Muscle layer of duodenum (tissue), 2 donors: Measurements from ENCODE around the gene RRP15.
A peak's percentile ranks its signal among the peaks of the same experiment; 100 is the strongest.

ENCODE experiments used
- H3K27ac ChIP-seq: one replicate; pipeline ENCODE4 v1.7.0; 2013; ENCODE audit warnings: mild to moderate bottlenecking, low read length
- H3K27me3 ChIP-seq: one replicate; pipeline ENCODE4 v1.7.0; 2013; ENCODE audit warnings: low read depth, mild to moderate bottlenecking, control low read depth, low read length
- H3K36me3 ChIP-seq, 2 donors: one replicate each; pipeline ENCODE4 v1.7.0; 2013; ENCODE audit warnings: low read length in 2 of 2, control low read depth in 1 of 2, mild to moderate bottlenecking in 1 of 2; ENCODE audit not compliant: insufficient read depth in 2 of 2, control insufficient read depth in 1 of 2
- H3K4me1 ChIP-seq, 2 donors: one replicate each; pipeline ENCODE4 v1.7.0; 2013; ENCODE audit warnings: low read length in 2 of 2, mild to moderate bottlenecking in 2 of 2, control low read depth in 1 of 2, moderate library complexity in 1 of 2; ENCODE audit not compliant: insufficient read depth in 2 of 2, control insufficient read depth in 1 of 2
- H3K4me3 ChIP-seq, 2 donors: one replicate each; pipeline ENCODE4 v1.7.0; 2013; ENCODE audit warnings: low read length in 2 of 2, low read depth in 1 of 2, mild to moderate bottlenecking in 1 of 2
- H3K9me3 ChIP-seq, 2 donors: one replicate each; pipeline ENCODE4 v1.7.0; 2013; ENCODE audit warnings: low read length in 2 of 2, control low read depth in 1 of 2, mild to moderate bottlenecking in 1 of 2; ENCODE audit not compliant: control insufficient read depth in 1 of 2
- donor health status: healthy.

The RRP15 gene

DNA sequence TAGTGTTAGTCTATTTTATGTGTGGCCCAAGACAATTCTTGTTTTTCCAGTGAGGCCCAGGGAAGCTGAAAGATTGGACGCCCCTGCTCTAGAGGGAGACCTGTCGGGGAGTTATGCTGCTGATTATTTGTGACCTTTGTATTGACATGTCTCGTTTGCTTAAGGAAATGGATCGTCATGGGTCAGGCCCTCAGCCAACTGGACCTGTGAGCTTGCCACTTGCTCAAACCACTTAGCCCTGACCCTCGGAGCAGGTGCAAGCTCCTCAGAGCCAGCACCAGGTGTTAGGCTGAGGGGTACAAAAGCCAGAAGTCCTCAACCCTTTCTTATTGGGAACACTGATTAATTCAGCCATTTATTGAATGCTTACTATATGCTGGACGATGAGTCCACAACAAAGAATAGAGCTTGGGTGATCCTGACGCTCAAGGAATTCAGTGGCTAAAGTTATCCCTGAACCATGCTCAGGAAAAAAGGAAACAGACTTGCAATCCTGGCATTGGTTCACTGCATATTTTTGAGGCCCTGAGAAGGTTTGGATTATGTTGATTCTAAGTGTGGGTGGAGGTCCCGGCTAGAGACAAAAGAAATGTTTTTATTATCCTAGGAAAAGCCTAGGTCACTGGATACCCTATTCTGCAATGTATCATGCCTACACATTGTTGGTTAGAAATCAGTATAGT, 79.1 kb downstream of the RRP15 start:
- H3K27ac ChIP-seq = no peak overlapping the region
- peaks cover 0 to 41% of the 10 kb centered on the region in 2 donors for H3K4me1 ChIP-seq
- H3K4me3 ChIP-seq = no peak overlapping the region
- no peaks in the 10 kb centered on the region for H3K27me3 ChIP-seq
- H3K9me3 ChIP-seq = no peaks in the 10 kb centered on the region
- no peaks in the 10 kb centered on the region for H3K36me3 ChIP-seq

- Histone ChIP-seq H3K4me1 (peaks cover 0 to 43% of the 10 kb centered on the region in 2 donors), H3K9me3 (no peaks in the 10 kb centered on the region), H3K36me3 (no peaks in the 10 kb centered on the region), H3K27ac (peak overlapping the region; percentile 49), H3K27me3 (no peaks in the 10 kb centered on the region), H3K4me3 (no peak overlapping the region)
Measured at GRCh38 chr1:218365226-218365999, 80.3 kb downstream of the RRP15 start.

- H3K27ac ChIP-seq = no peak overlapping the region
- H3K36me3 ChIP-seq = no peaks in the 10 kb centered on the region
- H3K4me3 ChIP-seq = no peak overlapping the region
- H3K4me1 ChIP-seq = peaks cover 0 to 50% of the 10 kb centered on the region in 2 donors
- H3K9me3 ChIP-seq = no peaks in the 10 kb centered on the region
- H3K27me3 ChIP-seq = no peaks in the 10 kb centered on the region
Measured at GRCh38 chr1:218366322-218367052, 81.4 kb downstream of the RRP15 start.

GRCh38 chr1:218367118-218367517, 82.0 kb downstream of the RRP15 start:
- Histone ChIP-seq H3K27ac (no peak overlapping the region), H3K9me3 (no peaks in the 10 kb centered on the region), H3K36me3 (no peaks in the 10 kb centered on the region), H3K4me3 (no peak overlapping the region), H3K27me3 (no peaks in the 10 kb centered on the region), H3K4me1 (peaks cover 0 to 49% of the 10 kb centered on the region in 2 donors)

DNA sequence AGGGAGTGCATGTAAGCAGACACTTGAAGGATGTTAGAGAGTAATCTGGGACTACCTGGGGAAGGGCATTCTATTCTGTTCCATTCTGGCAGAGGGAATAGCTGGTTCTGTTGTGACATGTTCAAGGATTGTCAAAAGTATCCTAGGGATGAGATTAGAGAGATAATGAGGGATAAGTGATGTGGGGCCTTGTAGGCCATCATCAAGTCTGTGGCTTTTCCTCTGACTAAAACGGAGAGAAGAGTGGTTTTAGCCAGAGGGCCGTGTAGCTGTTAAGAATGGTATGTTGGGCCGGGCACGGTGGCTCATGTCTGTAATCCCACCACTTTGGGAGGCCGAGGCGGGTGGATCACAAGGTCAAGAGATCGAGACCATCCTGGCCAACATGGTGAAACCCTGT, 83.6 kb downstream of the RRP15 start:
- H3K4me3 ChIP-seq = no peak overlapping the region
- H3K4me1 ChIP-seq = peaks cover 0 to 52% of the 10 kb centered on the region in 2 donors
- H3K9me3 ChIP-seq = no peaks in the 10 kb centered on the region
- H3K27ac ChIP-seq = no peak overlapping the region
- H3K36me3 ChIP-seq = no peaks in the 10 kb centered on the region
- no peaks in the 10 kb centered on the region for H3K27me3 ChIP-seq

- Histone ChIP-seq H3K36me3 (no peaks in the 10 kb centered on the region), H3K4me3 (no peak overlapping the region), H3K4me1 (peaks cover 0 to 55% of the 10 kb centered on the region in 2 donors), H3K27ac (peak overlapping the region; percentile 21), H3K27me3 (no peaks in the 10 kb centered on the region), H3K9me3 (no peaks in the 10 kb centered on the region)
Measured at GRCh38 chr1:218369688-218370511, 84.8 kb downstream of the RRP15 start.

DNA sequence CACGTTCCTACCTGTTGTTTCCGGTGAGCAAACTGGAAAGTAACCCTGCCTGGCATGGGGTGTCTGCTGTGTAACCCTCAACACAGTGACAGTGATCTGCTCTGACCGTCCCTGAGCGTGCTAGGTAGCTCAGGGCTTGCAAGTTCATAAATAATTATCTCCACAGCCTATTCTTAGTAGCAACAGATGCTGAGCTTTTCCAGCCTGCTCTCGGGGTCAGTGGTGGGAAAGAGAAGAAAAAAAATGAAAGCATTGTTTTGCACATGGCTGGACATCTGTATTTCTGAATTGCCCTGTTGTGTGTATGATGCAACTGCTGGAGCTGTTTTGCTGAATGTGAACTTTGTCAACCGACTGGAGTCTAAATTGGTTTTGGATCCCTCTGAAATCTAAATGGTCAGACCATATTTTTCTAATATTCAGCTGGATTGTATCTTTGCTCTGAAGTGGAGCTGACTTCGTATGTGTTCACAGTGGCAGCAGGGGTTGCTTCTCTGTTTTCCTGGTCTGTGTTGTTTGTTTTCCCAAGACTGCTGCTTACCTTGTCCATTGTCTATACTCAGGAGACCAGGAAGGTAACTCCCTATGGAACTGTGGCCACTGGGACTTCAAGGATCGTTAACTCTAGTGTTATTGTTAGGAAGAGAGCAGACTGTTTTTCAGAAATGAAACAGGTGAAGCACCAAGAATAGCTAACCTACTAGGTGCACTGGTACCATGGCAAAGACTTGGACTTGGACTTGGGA, 87.0 kb downstream of the RRP15 start:
- H3K27ac ChIP-seq = no peak overlapping the region
- no peaks in the 10 kb centered on the region for H3K9me3 ChIP-seq
- H3K27me3 ChIP-seq = no peaks in the 10 kb centered on the region
- peaks cover 0 to 35% of the 10 kb centered on the region in 2 donors for H3K4me1 ChIP-seq
- H3K4me3 ChIP-seq = no peak overlapping the region
- H3K36me3 ChIP-seq = no peaks in the 10 kb centered on the region

DNA sequence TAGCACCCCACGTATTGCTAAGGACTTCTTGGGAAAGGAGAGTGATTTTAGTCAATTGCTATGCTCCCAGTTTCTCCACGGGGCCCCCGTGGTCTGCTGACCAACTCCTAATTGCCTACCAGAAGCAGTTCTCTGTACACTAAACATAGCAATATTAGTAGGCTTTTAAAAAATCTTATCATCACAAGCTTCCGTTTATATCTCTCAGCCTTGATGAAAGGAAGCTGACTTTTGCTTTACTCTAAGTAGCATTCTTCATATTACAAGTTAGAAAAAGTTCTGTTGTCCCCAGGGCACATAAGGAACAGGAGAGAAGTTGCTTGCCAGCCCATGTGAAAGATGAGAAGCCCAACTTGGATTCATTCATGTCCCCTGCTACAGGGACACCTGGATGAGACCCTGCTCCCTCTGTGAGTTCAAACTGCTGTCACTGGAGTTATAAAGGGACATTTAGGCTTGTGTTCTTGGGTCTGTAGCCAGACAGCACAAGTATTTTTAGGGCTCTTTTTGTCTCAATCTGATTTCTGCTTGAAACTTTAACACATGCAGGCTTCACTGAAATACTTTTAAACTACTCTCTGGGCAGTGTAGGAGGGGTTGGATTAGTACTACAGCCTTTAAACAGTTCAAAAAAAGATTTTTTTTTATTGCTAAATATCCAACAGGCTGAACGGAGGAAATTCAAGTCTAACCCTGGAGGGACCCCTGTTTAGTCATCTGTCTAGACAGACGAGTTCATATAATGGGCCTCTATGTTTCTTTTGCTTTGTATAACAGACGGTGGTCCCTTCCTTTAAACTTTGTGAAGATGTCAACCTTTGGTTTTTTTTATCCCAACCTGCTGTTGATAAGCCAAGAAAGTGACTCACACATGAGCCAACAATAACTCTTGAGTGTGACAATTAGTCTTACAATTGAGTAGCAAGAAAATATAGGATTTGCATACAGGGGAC, 89.6 kb downstream of the RRP15 start:
- Histone ChIP-seq H3K27ac (peak overlapping the region; percentile 70), H3K36me3 (no peaks in the 10 kb centered on the region), H3K27me3 (no peaks in the 10 kb centered on the region), H3K4me1 (peaks cover 0 to 28% of the 10 kb centered on the region in 2 donors), H3K4me3 (no peak overlapping the region), H3K9me3 (no peaks in the 10 kb centered on the region)

DNA sequence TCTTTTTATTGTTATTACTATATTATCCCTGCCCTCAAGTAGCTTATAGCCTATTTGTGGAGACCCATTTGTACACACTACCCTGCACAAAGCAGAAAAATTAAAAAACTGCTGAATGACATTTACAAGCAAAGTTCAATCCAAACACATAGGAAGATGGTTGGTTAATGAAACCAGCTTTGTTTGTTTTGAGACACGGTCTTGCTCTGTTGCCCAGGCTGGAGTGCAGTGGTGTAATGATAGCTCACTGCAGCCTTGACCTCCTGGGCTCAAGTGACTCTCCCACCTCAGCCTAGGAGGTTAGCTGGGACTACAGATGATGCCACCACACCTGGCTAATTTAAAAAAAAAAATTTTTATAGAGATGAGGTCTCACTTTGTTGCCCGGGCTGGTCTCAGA, 91.6 kb downstream of the RRP15 start:
- Histone ChIP-seq H3K9me3 (no peaks in the 10 kb centered on the region), H3K4me3 (no peak overlapping the region), H3K4me1 (peaks cover 0 to 29% of the 10 kb centered on the region in 2 donors), H3K36me3 (no peaks in the 10 kb centered on the region), H3K27me3 (no peaks in the 10 kb centered on the region), H3K27ac (no peak overlapping the region)
